CD14-positive monocyte (primary cell): Measurements from ENCODE around the gene GATA1. TPM values are rescaled to one million over a fixed set of nuclear protein-coding genes. Genes with fewer than 3 reads are reported as not detected.

ENCODE experiments used
- DNase-seq, 3 donors: peaks; one replicate each; pipeline ENCODE4 v3.0.0-alpha.2; 2011 to 2022
- H2AFZ ChIP-seq: 2 replicates; pipeline ENCODE4 v1.6.0; 2012; ENCODE audit warnings: mild to moderate bottlenecking, low read depth, low read length, inconsistent platforms; ENCODE audit not compliant: insufficient read depth, poor library complexity, severe bottlenecking
- H3K27ac ChIP-seq, 2 donors: 1 replicate in 1 of 2; 2 replicates in 1 of 2; pipeline ENCODE4 v1.5.1; 2012 to 2013; ENCODE audit warnings: low read length in 2 of 2, control low read depth in 1 of 2, inconsistent platforms in 1 of 2, low read depth in 1 of 2, mild to moderate bottlenecking in 1 of 2
- H3K27me3 ChIP-seq, 2 donors: one replicate each; pipeline versions ENCODE4 v1.6.0 to v1.6.1; 2011 to 2013; ENCODE audit warnings: low read length in 2 of 2; ENCODE audit not compliant: control insufficient read depth in 2 of 2, insufficient read depth in 2 of 2
- H3K36me3 ChIP-seq, 2 donors: replicated peaks in 1 of 2; 1 replicate in 1 of 2; 2 replicates in 1 of 2; pipeline versions ENCODE4 v1.5.1 to v1.6.1; 2012 to 2013; ENCODE audit warnings: low read length in 2 of 2, control low read depth in 1 of 2, inconsistent platforms in 1 of 2, mild to moderate bottlenecking in 1 of 2; ENCODE audit not compliant: insufficient read depth in 2 of 2, control insufficient read depth in 1 of 2
- H3K4me1 ChIP-seq, 2 donors: 1 replicate in 1 of 2; 2 replicates in 1 of 2; pipeline versions ENCODE4 v1.5.1 to v1.6.1; 2012 to 2013; ENCODE audit warnings: low read length in 2 of 2, control low read depth in 1 of 2, inconsistent platforms in 1 of 2, mild to moderate bottlenecking in 1 of 2, moderate library complexity in 1 of 2; ENCODE audit not compliant: insufficient read depth in 2 of 2, control insufficient read depth in 1 of 2
- H3K4me2 ChIP-seq: replicated peaks from 2 replicates; pipeline ENCODE3; 2012; ENCODE audit warnings: low read length, moderate library complexity, mild to moderate bottlenecking; ENCODE audit not compliant: poor library complexity, severe bottlenecking; ENCODE audit errors: extremely low read depth
- H3K4me3 ChIP-seq, 3 experiments: fragments of 200-600 bp in 1 of 3; sonication (generic) in 1 of 3; replicated peaks in 1 of 3; 1 replicate in 2 of 3; 2 replicates in 1 of 3; pipeline ENCODE4 v1.5.1; 2011 to 2013; ENCODE audit warnings: low read length in 3 of 3, mild to moderate bottlenecking in 3 of 3, control low read depth in 2 of 3, low read depth in 2 of 3, inconsistent platforms in 1 of 3, moderate library complexity in 1 of 3
- H3K79me2 ChIP-seq: 2 replicates; pipeline ENCODE4 v1.6.0; 2012; ENCODE audit warnings: mild to moderate bottlenecking, control low read depth, inconsistent platforms, low read length, moderate library complexity; ENCODE audit not compliant: insufficient read depth
- H3K9ac ChIP-seq: 2 replicates; pipeline ENCODE4 v1.6.0; 2017; ENCODE audit warnings: low read length, mild to moderate bottlenecking; ENCODE audit not compliant: insufficient read depth, poor library complexity, severe bottlenecking
- H3K9me3 ChIP-seq, 2 donors: replicated peaks in 1 of 2; 1 replicate in 1 of 2; 2 replicates in 1 of 2; pipeline versions ENCODE4 v1.5.1 to v1.6.1; 2012 to 2013; ENCODE audit warnings: low read length in 2 of 2, control low read depth in 1 of 2; ENCODE audit not compliant: control insufficient read depth in 1 of 2, insufficient read depth in 1 of 2
- H4K20me1 ChIP-seq: 2 replicates; pipeline ENCODE4 v1.6.0; 2012; ENCODE audit warnings: mild to moderate bottlenecking, low read length, control low read depth, moderate library complexity; ENCODE audit not compliant: insufficient read depth
- H3K27ac Mint-ChIP-seq, 7 donors: one replicate each; pipeline ENCODE4 v1.8.0; 2020; ENCODE audit warnings: mild to moderate bottlenecking in 7 of 7, mixed read lengths in 7 of 7, moderate library complexity in 6 of 7, inconsistent platforms in 2 of 7
- H3K27me3 Mint-ChIP-seq, 3 donors: one replicate each; pipeline ENCODE4 v1.8.0; 2021 to 2022; ENCODE audit warnings: low read depth in 3 of 3, mild to moderate bottlenecking in 3 of 3, mixed read lengths in 3 of 3, moderate library complexity in 3 of 3, inconsistent platforms in 1 of 3
- H3K36me3 Mint-ChIP-seq, 2 donors: one replicate each; pipeline ENCODE4 v1.8.0; 2020; ENCODE audit warnings: mixed read lengths in 2 of 2, inconsistent platforms in 1 of 2, mild to moderate bottlenecking in 1 of 2
- H3K4me1 Mint-ChIP-seq: one replicate; pipeline ENCODE4 v1.8.0; 2020; ENCODE audit warnings: mild to moderate bottlenecking, mixed read lengths
- H3K4me3 Mint-ChIP-seq, 2 donors: one replicate each; pipeline ENCODE4 v1.8.0; 2020; ENCODE audit warnings: mild to moderate bottlenecking in 2 of 2, mixed read lengths in 2 of 2, moderate library complexity in 1 of 2
- H3K9me3 Mint-ChIP-seq, 7 donors: one replicate each; pipeline ENCODE4 v1.8.0; 2020 to 2022; ENCODE audit warnings: mixed read lengths in 7 of 7, mild to moderate bottlenecking in 6 of 7, moderate library complexity in 6 of 7, inconsistent platforms in 2 of 7
- CTCF ChIP-seq: fragments of 200-600 bp; IDR thresholded peaks from one replicate; pipeline ENCODE4 v1.8.0; 2022; ENCODE audit warnings: antibody characterized with exemption, mild to moderate bottlenecking
- WGBS: methylation state at CpG from one replicate; pipeline ENCODE4 v1.1.5; 2013; ENCODE audit warnings: missing lambda C conversion rate; ENCODE audit not compliant: insufficient coverage; 5-methylcytosine and 5-hydroxymethylcytosine counted together
- intact Hi-C, 2 donors: fragments of 100-400 bp; cut with micrococcal nuclease; formaldehyde crosslinking; loops; one replicate each; pipeline versions ENCODE4 v1.15.0 to v1.15.1; 2023
- polyA plus RNA-seq, 3 donors: library from polyadenylated mRNA; depleted of rRNA in 1 of 3; unstranded in 2 of 3; stranded (reverse) in 1 of 3; fragments of 300-500 nt in 2 of 3; fragments of >200 nt in 1 of 3; fragmentation: Illumina TruSeq in 2 of 3; gene quantifications; 1 replicate in 2 of 3; 2 replicates in 1 of 3; pipeline ENCODE4 v1.2.3, GENCODE V29; 2012 to 2021

GATA1 gene
- polyA plus RNA-seq, 3 donors: not detected

- Mint-ChIP-seq H3K27me3 (no peaks in the 10 kb centered on the region), H3K36me3 (peaks cover 50 to 51% of the 10 kb centered on the region in 2 donors), H3K9me3 (peaks cover 0 to 3% (median 0%) of the 10 kb centered on the region in 7 donors), H3K27ac (no peak overlapping the region), H3K4me1 (peaks cover 2% of the 10 kb centered on the region), H3K4me3 (no peak overlapping the region)
- Histone ChIP-seq H3K9ac (no peak overlapping the region), H3K27me3 (no peaks in the 10 kb centered on the region), H2AFZ (no peak overlapping the region), H3K27ac (no peak overlapping the region), H3K4me2 (no peak overlapping the region), H3K9me3 (no peaks in the 10 kb centered on the region), H3K79me2 (no peaks in the 10 kb centered on the region), H4K20me1 (no peaks in the 10 kb centered on the region), H3K4me3 (no peak overlapping the region), H3K36me3 (peaks cover 23 to 56% of the 10 kb centered on the region in 2 donors), H3K4me1 (no peaks in the 10 kb centered on the region)
- intact Hi-C loops: no loop called here
- TF ChIP-seq CTCF: no peak
- WGBS: no CpG with 5 or more reads among the region's 8 CpGs
- no peak for DNase-seq
These were observed 28.9 kb downstream of the GATA1 start for GRCh38 chrX:48815266-48815665.

- Histone ChIP-seq H3K79me2 (no peaks in the 10 kb centered on the region), H4K20me1 (no peaks in the 10 kb centered on the region), H3K4me1 (no peaks in the 10 kb centered on the region), H3K27me3 (no peaks in the 10 kb centered on the region), H3K9me3 (no peaks in the 10 kb centered on the region), H2AFZ (no peak overlapping the region), H3K4me2 (no peak overlapping the region), H3K27ac (no peak overlapping the region), H3K36me3 (peaks cover 24 to 54% of the 10 kb centered on the region in 2 donors), H3K4me3 (no peak overlapping the region), H3K9ac (no peak overlapping the region)
- H3K4me3 Mint-ChIP-seq: no peak overlapping the region
- TF ChIP-seq CTCF: no peak
- 100% methylated on average over 1 of the region's 18 CpGs for WGBS
- peaks cover 0 to 3% (median 0%) of the 10 kb centered on the region in 7 donors for H3K9me3 Mint-ChIP-seq
- DNase-seq: no peak
- H3K27ac Mint-ChIP-seq: no peak overlapping the region
- intact Hi-C loops: no loop called here
- H3K36me3 Mint-ChIP-seq: peaks cover 45 to 58% of the 10 kb centered on the region in 2 donors
- peaks cover 2% of the 10 kb centered on the region for H3K4me1 Mint-ChIP-seq
- no peaks in the 10 kb centered on the region for H3K27me3 Mint-ChIP-seq
These were observed 29.8 kb downstream of the GATA1 start for GRCh38 chrX:48816014-48816810.
